IMR-90 (cell line): ENCODE results near the gene LDAF1. TPM values are rescaled to one million over a fixed set of nuclear protein-coding genes. Genes with fewer than 3 reads are reported as not detected.

Experiments used
- ATAC-seq: fragments of 200-7000 bp; cut with Tn5 transposase; 2 replicates; pipeline ENCODE4 v1.9.1; 2020; ENCODE audit warnings: low read depth, mild to moderate bottlenecking, moderate library complexity
- BruUV-seq: library from RNA; stranded (reverse); fragments of 400-500 nt; replicated peaks from 2 replicates; lab custom pipeline; 2021; lab: Mats Ljungman, UMichigan
- CTCF ChIA-PET: fragments of 300-600 bp; formaldehyde crosslinking; extraction: SDS; loops from one replicate; lab custom pipeline; 2021; ENCODE audit warnings: antibody characterized with exemption; lab: Yijun Ruan, JAX
- POLR2A ChIA-PET: fragments of 300-600 bp; sonication (Branson Sonifier 250); formaldehyde crosslinking; loops from one replicate; lab custom pipeline; 2022; ENCODE audit warnings: antibody characterized with exemption; ENCODE audit not compliant: unreplicated experiment; lab: Charles Lee
- DNase-seq: peaks from one replicate; pipeline ENCODE4 v3.0.0; 2013
- H2AFZ ChIP-seq: replicated peaks from 2 replicates; pipeline ENCODE3; 2013; ENCODE audit warnings: low read length, mild to moderate bottlenecking; ENCODE audit not compliant: poor library complexity
- H2AK5ac ChIP-seq: 2 replicates; pipeline ENCODE4 v1.6.1; 2013; ENCODE audit warnings: low read depth, low read length, inconsistent platforms
- H2AK9ac ChIP-seq: replicated peaks from 2 replicates; pipeline ENCODE3; 2013; ENCODE audit warnings: mild to moderate bottlenecking, low read depth, low read length, moderate library complexity; ENCODE audit not compliant: poor library complexity
- H2BK120ac ChIP-seq: 2 replicates; pipeline ENCODE4 v1.6.1; 2013; ENCODE audit warnings: low read depth, low read length, inconsistent platforms
- H2BK15ac ChIP-seq: 3 replicates; pipeline ENCODE4 v1.6.1; 2013; ENCODE audit warnings: low read depth, low read length, inconsistent platforms
- H2BK20ac ChIP-seq: 2 replicates; pipeline ENCODE4 v1.6.1; 2013; ENCODE audit warnings: low read depth, mild to moderate bottlenecking, inconsistent platforms, low read length, moderate library complexity
- H2BK5ac ChIP-seq: 2 replicates; pipeline ENCODE4 v1.6.1; 2013; ENCODE audit warnings: mild to moderate bottlenecking, low read depth, low read length, inconsistent platforms; ENCODE audit not compliant: poor library complexity, severe bottlenecking
- H3K14ac ChIP-seq: replicated peaks from 2 replicates; pipeline ENCODE4 v1.6.1; 2013; ENCODE audit warnings: low read depth, low read length, inconsistent platforms
- H3K18ac ChIP-seq: 2 replicates; pipeline ENCODE4 v1.6.1; 2013; ENCODE audit warnings: low read depth, low read length, control low read depth
- H3K23ac ChIP-seq: 2 replicates; pipeline ENCODE4 v1.6.1; 2013; ENCODE audit warnings: low read depth, low read length, inconsistent platforms
- H3K27ac ChIP-seq: 2 replicates; pipeline ENCODE4 v1.5.1; 2013; ENCODE audit warnings: mild to moderate bottlenecking, control low read depth, low read length; ENCODE audit not compliant: insufficient read depth
- H3K27me3 ChIP-seq: 2 replicates; pipeline ENCODE4 v1.6.1; 2013; ENCODE audit warnings: low read length; ENCODE audit not compliant: control insufficient read depth, insufficient read depth
- H3K36me3 ChIP-seq: 2 replicates; pipeline ENCODE4 v1.6.1; 2013; ENCODE audit warnings: low read length, mixed read lengths; ENCODE audit not compliant: control insufficient read depth, insufficient read depth
- H3K4ac ChIP-seq: 2 replicates; pipeline ENCODE4 v1.6.1; 2013; ENCODE audit warnings: low read depth, low read length, inconsistent platforms
- H3K4me1 ChIP-seq: 2 replicates; pipeline ENCODE4 v1.6.1; 2013; ENCODE audit warnings: low read length, mixed read lengths; ENCODE audit not compliant: control insufficient read depth, insufficient read depth
- H3K4me2 ChIP-seq: 2 replicates; pipeline ENCODE4 v1.6.1; 2013; ENCODE audit warnings: low read depth, mild to moderate bottlenecking, control low read depth, low read length, moderate library complexity
- H3K4me3 ChIP-seq: 2 replicates; pipeline ENCODE4 v1.5.1; 2013; ENCODE audit warnings: low read depth, mild to moderate bottlenecking, control low read depth, low read length, moderate library complexity; ENCODE audit not compliant: insufficient read depth
- H3K56ac ChIP-seq: 2 replicates; pipeline ENCODE4 v1.6.1; 2013; ENCODE audit warnings: low read length, inconsistent platforms; ENCODE audit not compliant: insufficient read depth; ENCODE audit errors: extremely low read depth
- H3K79me1 ChIP-seq, 2 experiments: 2 replicates each; pipeline ENCODE4 v1.6.1; 2013; ENCODE audit warnings: low read length in 2 of 2, inconsistent platforms in 1 of 2, low read depth in 1 of 2
- H3K9ac ChIP-seq: 2 replicates; pipeline ENCODE4 v1.6.1; 2013; ENCODE audit warnings: low read depth, low read length, control low read depth
- H3K9me1 ChIP-seq: 2 replicates; pipeline ENCODE4 v1.6.1; 2013; ENCODE audit warnings: low read length, inconsistent platforms; ENCODE audit not compliant: insufficient read depth
- H3K9me3 ChIP-seq: 2 replicates; pipeline ENCODE4 v1.6.1; 2013; ENCODE audit warnings: low read length; ENCODE audit not compliant: control insufficient read depth, insufficient read depth
- H4K20me1 ChIP-seq: 2 replicates; pipeline ENCODE4 v1.6.1; 2013; ENCODE audit warnings: low read length, inconsistent platforms; ENCODE audit not compliant: insufficient read depth
- H4K5ac ChIP-seq: 2 replicates; pipeline ENCODE4 v1.6.1; 2013; ENCODE audit warnings: mild to moderate bottlenecking, low read depth, low read length, control low read depth
- H4K8ac ChIP-seq, 2 experiments: 2 replicates each; pipeline ENCODE4 v1.6.1; 2013; ENCODE audit warnings: low read depth in 2 of 2, low read length in 2 of 2, control low read depth in 1 of 2, inconsistent platforms in 1 of 2
- H4K91ac ChIP-seq: 2 replicates; pipeline ENCODE4 v1.6.1; 2013; ENCODE audit warnings: low read depth, low read length, inconsistent platforms; ENCODE audit not compliant: insufficient read depth
- BHLHE40 ChIP-seq: fragments of 150-350 bp; IDR thresholded peaks from 2 replicates; pipeline ENCODE4 v1.6.1; 2016; ENCODE audit warnings: mild to moderate bottlenecking, low read depth, low read length
- CEBPB ChIP-seq: IDR thresholded peaks from 2 replicates; pipeline ENCODE4 v1.6.1; 2012; ENCODE audit warnings: low read depth, low read length, improper control_type of control experiment
- CHD1 ChIP-seq: IDR thresholded peaks from 2 replicates; pipeline ENCODE4 v1.6.1; 2012; ENCODE audit warnings: low read depth, low read length, improper control_type of control experiment
- CTCF ChIP-seq: conservative IDR thresholded peaks from 2 replicates; pipeline ENCODE4 v1.5.1; 2012; ENCODE audit warnings: mild to moderate bottlenecking, low read depth, low read length, improper control_type of control experiment
- ELK1 ChIP-seq: fragments of 150-350 bp; IDR thresholded peaks from 2 replicates; pipeline ENCODE4 v1.6.1; 2016; ENCODE audit warnings: low read depth, mild to moderate bottlenecking, low read length, moderate library complexity, borderline replicate concordance
- FOS ChIP-seq: fragments of 150-350 bp; IDR thresholded peaks from 2 replicates; pipeline ENCODE4 v1.6.1; 2016; ENCODE audit warnings: low read depth, low read length
- MAZ ChIP-seq: IDR thresholded peaks from 2 replicates; pipeline ENCODE4 v1.6.1; 2012; ENCODE audit warnings: low read depth, mild to moderate bottlenecking, low read length, improper control_type of control experiment, moderate library complexity, borderline replicate concordance
- MXI1 ChIP-seq: IDR thresholded peaks from 2 replicates; pipeline ENCODE4 v1.6.1; 2012; ENCODE audit warnings: low read depth, mild to moderate bottlenecking, low read length, moderate library complexity, borderline replicate concordance
- NFE2L2 ChIP-seq: fragments of 150-350 bp; IDR thresholded peaks from 2 replicates; pipeline ENCODE4 v1.6.1; 2016; ENCODE audit warnings: low read depth, mild to moderate bottlenecking, low read length
- POLR2A ChIP-seq: IDR thresholded peaks from 2 replicates; pipeline ENCODE4 v1.6.1; 2012; ENCODE audit warnings: mild to moderate bottlenecking, low read depth, low read length
- RAD21 ChIP-seq: IDR thresholded peaks from 2 replicates; pipeline ENCODE4 v1.6.1; 2012; ENCODE audit warnings: low read length, improper control_type of control experiment
- RCOR1 ChIP-seq: IDR thresholded peaks from 2 replicates; pipeline ENCODE4 v1.6.1; 2012; ENCODE audit warnings: mild to moderate bottlenecking, low read length, improper control_type of control experiment; ENCODE audit not compliant: insufficient replicate concordance
- RFX5 ChIP-seq: IDR thresholded peaks from 2 replicates; pipeline ENCODE4 v1.8.0; 2012; ENCODE audit warnings: low read depth, mild to moderate bottlenecking, low read length, moderate library complexity
- SMC3 ChIP-seq: fragments of 150-350 bp; IDR thresholded peaks from 2 replicates; pipeline ENCODE4 v1.6.1; 2016; ENCODE audit warnings: low read depth, mild to moderate bottlenecking, antibody characterized with exemption, low read length, moderate library complexity
- USF2 ChIP-seq: fragments of 150-350 bp; IDR thresholded peaks from 2 replicates; pipeline ENCODE4 v1.6.1; 2017; ENCODE audit warnings: mild to moderate bottlenecking, antibody characterized with exemption, low read length, low read depth
- WGBS, 2 experiments: methylation state at CpG; one replicate each; pipeline versions ENCODE4 v1.1.5 to v1.1.7; 2013; ENCODE audit warnings: missing lambda C conversion rate in 2 of 2; ENCODE audit not compliant: insufficient read length in 1 of 2; ENCODE audit errors: extremely low coverage in 2 of 2; 5-methylcytosine and 5-hydroxymethylcytosine counted together
- dilution Hi-C: fragments of 300-500 bp; cut with HindIII; formaldehyde crosslinking; loops from one replicate; pipeline ENCODE4 v1.14.3; 2018; ENCODE audit warnings: low sequenced_read_pairs; ENCODE audit not compliant: unreplicated experiment
- in situ Hi-C: fragments of 300-500 bp; cut with MboI; formaldehyde crosslinking; loops from 3 replicates; pipeline ENCODE4 v1.14.3; 2019; ENCODE audit warnings: low sequenced_read_pairs, inconsistent platforms, mixed read lengths
- intact Hi-C: fragments of 100-400 bp; cut with micrococcal nuclease; formaldehyde crosslinking; loops from 2 replicates; pipeline ENCODE4 v1.10.0; 2022
- polyA plus RNA-seq, 3 experiments: library from polyadenylated mRNA; depleted of rRNA; stranded (reverse); fragments of >200 nt; gene quantifications; 2 replicates each; pipeline ENCODE4 v1.2.3, GENCODE V29; 2012; ENCODE audit warnings: low replicate concordance in 1 of 3
- total RNA-seq: library from RNA; depleted of rRNA; stranded (reverse); fragments of >200 nt; gene quantifications from 2 replicates; pipeline ENCODE4 v1.2.3, GENCODE V29; 2012

Gene LDAF1
- total and polyA plus RNA-seq, 2 of the 4 experiments (the other 2 are of a cell fraction), result 21.0 to 62.2 TPM

- BruUV-seq, result no TSS peak
- DNase-seq (no peak), ATAC-seq (no peak)
- Histone ChIP-seq H2BK20ac (no peak overlapping the region), H3K23ac (no peak overlapping the region), H3K36me3 (no peaks in the 10 kb centered on the region), H3K9me1 (no peaks in the 10 kb centered on the region), H3K4me3 (no peak overlapping the region), H4K91ac (no peak overlapping the region), H3K18ac (no peak overlapping the region), H3K14ac (no peak overlapping the region), H4K8ac (no peak overlapping the region), H2AK9ac (no peak overlapping the region), H4K5ac (no peak overlapping the region), H2BK15ac (no peak overlapping the region), H2BK5ac (no peak overlapping the region), H2BK120ac (no peak overlapping the region), H3K27me3 (peaks cover 12% of the 10 kb centered on the region), H3K9me3 (no peaks in the 10 kb centered on the region), H3K9ac (no peak overlapping the region), H3K4me1 (no peaks in the 10 kb centered on the region), H4K20me1 (no peaks in the 10 kb centered on the region), H3K4me2 (no peak overlapping the region), H2AFZ (no peak overlapping the region), H3K79me1 (no peaks in the 10 kb centered on the region), H2AK5ac (no peak overlapping the region), H3K4ac (no peak overlapping the region), H3K56ac (no peak overlapping the region), H3K27ac (no peak overlapping the region)
- POLR2A ChIA-PET, result no interaction called here
- in situ Hi-C loops (no loop called here), intact Hi-C loops (no loop called here), dilution Hi-C loops (no loop called here)
- 76% methylated on average over 3 of the region's 4 CpGs; no CpG with 5 or more reads in 1 of the 2 experiments for WGBS, 2 experiments
- CTCF ChIA-PET, result no interaction called here
- TF ChIP-seq CTCF (no peak), SMC3 (no peak), NFE2L2 (no peak), FOS (no peak), CEBPB (no peak), USF2 (no peak), MXI1 (no peak), BHLHE40 (no peak), ELK1 (no peak), POLR2A (no peak), RAD21 (no peak), MAZ (no peak), RFX5 (no peak), CHD1 (no peak), RCOR1 (no peak)
These were observed 64.2 kb downstream of the LDAF1 start for GRCh38 chr16:21222495-21223337.
